Amygdala (tissue), 56 donors: ENCODE measurements around the gene ERP27.
A peak's percentile ranks its signal among the peaks of the same experiment; 100 is the strongest.

Experiments
- DNase-seq, 56 donors: peaks; one replicate each; lab custom pipeline; 2025; lab: John Stamatoyannopoulos, UW

ERP27 gene

DNA sequence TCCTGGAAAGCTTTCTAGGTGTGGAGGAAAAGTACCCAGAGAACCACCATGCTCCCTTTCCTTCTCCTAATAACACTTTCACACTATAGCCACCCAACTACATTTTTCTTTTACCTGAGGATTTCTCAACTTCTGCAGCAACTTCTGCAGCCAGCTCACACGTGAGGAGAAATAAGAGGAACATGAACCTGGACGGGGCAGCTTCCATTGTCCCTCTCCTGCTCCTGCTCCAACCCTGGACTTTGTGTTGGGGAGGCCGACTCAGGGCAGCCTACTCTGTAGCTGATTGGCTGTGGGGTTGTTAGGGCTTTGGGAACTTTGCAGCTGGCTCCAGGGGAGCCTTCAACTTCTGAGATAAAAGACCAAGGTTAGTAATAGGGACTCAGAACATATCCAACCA lies at the start of gene ERP27:
Gene ERP27 (minus strand): TSS at position 237 of the 400 bp plus-strand sequence. CDS start 29 bp downstream, at position 208.
- DNase-seq: no peak

DNA sequence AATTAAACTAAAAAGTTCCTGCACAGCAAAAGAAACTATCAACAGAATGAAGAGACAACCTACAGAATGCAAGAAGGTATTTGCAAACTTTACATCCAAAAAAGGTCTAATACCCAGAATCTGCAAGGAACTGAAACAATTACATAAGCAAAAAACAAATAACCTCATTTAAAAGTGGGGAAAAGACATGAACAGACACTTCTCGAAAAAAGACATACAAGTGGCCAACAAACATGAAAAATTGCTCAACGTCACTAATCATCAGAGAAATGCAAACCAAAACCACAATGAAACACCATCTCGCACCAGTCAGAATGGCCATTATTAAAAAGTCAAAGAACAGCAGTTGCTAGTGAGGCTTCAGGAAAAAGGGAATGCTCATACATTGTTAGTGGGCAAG lies 49.7 kb upstream of the ERP27 start:
- no peak for DNase-seq

DNA sequence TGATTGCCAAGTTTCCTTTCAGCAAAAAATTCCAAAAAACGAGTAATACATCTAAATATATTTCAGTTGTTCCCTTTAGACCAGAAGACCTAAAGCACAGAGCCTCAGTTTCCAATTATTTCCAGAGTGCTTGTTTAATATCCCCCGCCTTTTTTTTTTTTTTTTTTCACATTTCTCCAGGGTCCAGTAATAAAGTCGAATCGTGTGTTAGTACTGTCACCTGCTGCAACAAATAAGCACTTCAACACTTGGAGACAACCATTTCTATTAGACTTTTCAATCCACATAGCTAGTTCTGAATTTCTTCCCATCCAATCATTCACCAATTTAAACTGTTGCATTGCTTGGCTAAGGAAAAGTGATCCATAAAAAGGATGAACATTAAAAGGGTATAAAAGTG lies 48.1 kb upstream of the ERP27 start:
- DNase-seq: no peak

DNA sequence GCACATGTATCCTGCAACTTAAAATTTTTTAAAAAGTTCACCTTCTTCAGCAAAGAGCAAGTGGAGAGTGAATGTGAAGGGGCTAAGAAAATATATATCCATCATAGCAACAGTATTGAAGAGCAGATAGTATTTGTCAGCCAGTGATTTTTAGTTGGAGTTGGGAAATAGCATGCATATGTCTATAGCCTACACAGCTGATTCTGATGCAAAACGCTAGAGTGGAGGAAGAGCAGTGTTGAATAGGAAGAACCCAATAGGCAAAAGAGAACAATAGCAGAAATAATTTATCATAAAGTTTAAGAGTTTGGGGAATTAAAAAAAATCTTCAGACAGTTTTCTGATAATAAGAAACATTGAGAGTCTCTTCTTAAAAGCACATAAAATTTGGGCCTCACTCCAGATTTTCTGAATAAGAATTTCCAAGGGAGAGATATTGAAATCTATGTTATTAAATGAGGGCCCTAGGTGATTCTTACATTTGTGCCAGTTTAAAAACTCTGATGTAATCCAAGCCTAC lies 46.5 kb upstream of the ERP27 start:
- no peak for DNase-seq

DNA sequence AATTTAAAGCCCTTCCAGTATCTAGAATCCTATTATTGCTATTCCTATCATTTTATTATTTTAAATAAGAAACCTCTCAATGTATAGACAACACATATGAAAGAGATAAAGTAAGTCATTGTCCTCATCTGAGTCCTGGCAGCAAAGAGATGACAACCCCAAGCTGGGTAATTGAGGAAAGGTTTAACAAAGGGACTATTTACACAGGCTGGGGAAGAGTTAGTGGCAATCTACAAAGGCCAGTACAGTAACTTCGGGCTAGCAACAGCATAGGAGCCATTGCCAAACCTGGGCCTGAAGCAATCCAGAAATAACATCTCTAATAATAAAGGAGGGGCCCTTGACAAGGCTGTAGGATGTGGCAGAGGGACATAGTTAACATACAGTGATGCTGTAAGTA lies 45.7 kb upstream of the ERP27 start:
- no peak for DNase-seq

DNA sequence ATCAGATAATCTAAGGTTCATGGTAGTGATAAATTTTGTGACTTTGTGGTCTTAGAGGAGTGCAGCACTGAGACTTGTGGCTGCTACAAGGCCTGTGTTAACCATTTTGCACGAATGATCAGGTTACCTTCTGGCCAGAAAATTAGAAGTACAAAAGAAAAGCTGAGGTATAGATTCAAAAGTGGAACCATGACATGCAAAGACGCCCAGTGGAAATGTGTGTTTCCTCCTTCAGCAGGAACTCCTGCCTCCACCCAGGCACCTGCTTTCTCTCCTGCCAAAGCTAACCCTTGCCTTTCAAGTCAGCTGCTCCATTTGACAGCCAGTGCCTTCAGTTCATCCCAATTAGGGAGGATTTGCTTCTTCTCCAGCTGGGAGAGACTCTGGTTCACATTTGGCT lies 44.7 kb upstream of the ERP27 start:
- DNase-seq: no peak

DNA sequence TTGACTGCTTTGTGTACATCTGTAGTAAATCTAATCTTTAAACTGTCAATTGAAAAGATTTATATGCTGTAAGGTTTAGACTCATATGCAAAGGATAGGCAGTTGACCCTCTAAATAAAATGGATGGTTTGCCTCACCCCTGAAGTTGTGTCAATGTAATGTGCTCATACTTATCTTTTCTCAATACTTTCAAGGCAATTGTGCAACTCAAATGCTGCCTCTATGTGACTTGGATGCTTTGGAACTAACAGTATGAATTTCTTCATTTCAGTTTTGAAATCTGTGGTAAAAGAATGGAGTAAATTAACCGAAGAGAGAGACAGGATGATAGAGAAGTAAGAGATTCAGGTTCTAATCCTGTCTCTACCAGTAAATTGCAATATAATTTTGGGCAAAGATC lies 44.2 kb upstream of the ERP27 start:
- DNase-seq: no peak

DNA sequence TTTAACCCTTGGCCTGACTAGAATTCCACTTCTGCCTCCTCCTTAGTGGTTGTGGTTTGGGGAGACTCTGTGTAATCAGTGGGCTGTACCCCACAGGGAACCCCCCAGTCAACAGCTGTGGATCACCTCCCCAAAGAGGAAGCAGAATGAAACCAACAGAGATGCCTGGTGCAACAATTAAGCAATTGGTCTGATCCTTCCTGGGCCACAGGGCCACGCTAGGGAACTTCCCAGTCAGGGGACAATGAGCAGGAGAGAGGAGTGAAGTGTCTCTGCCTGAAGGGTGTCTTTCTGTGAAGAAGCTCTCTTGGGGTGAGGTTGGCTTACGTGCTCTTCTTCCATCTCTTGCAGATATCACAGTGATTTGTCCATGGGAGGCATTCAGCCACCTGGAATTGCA lies 42.7 kb upstream of the ERP27 start:
- no peak for DNase-seq

DNA sequence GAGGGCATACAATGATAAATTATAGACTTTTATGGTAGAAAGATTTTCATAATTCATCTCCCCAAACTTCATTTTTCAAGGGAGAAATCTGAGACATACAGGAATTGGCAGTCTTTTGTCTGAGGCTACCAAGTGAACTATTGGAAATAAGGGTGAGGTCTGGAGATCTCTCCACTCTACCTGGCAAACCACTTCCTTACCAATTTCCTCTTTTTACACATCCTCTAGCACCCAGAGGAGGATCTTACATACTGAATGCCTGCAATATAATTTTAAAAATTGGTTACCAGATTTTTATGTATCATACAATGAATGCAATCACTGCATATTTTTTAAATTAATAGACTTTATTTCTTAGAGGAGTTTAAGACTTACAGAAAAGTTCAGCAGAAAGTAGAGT lies 41.1 kb upstream of the ERP27 start:
- no peak for DNase-seq

DNA sequence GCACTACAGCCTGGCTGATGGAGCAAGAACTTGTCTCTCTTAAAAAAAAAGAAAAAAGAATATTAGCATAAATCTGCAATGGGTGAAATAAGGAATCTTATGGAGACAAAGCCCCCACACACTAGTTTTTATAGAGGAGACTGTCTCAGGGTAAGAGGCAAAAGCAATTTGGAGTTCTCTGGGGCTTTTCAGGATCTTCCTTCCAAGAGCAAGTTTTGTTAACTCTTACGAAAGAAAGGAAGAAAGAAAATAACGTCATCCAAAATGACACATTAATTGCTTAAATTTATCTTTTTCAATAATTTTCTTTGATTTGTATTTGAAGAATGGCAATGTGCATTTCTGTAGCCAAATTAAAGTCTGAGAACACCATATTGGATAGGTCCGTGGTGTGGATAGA lies 38.3 kb upstream of the ERP27 start:
- no peak for DNase-seq

DNA sequence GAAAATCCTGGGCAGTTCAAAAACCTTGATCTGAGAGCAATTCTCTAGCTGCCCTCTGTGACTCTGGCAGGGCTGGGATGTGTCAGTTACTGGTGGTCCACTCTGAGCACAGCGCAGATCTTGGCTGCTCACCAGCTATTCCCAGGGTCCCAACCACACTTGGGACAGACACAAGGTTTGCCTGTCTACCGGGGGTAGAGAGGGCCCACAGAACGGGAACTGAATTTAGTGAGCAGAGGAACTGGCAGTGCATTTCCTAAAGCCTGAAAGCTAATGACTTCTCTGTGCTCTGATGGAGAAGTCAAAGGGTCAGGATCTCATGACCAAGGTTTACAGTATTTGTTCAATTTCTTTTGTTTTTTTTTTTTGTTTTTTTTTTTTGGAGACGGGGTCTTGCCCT lies 37.1 kb upstream of the ERP27 start:
- no peak for DNase-seq

DNA sequence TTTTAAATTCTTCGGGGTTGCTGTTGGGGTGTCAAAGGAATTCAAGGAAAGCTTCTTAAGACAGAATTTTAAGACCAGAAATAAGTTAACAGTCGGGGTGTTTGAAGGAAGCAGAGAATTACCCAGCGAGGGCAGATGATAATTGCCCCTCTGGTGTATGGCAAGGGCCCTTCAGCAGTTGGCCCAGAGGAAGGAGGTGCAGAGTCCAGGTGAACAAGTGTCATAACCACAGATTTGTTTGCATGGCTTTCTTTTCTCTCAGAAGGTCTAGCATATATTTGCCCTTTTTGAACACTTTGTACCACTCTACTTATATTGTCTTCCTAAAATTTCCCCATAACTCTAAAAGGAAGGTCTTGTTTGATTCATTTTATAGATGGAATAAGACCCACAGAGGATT lies 36.3 kb upstream of the ERP27 start:
- DNase-seq: no peak

DNA sequence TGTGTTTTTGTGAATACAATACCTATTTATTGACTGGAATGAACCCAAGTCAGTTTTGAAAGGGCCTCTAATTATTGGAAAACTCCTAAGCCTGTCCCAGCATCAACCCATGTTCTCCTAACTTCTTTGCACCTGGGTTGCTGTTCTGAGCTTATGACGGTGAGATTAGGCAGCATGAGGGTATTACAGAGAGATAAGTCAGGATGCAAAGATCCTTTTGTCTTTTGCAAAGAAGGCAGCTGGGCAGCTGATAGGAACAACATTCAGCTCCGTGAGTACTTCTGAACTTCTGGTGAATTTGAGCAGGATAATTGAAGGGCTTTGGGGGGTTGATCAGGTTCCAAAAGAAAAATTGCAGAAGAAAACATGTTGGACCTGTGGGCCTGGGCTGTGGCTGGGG lies 34.5 kb upstream of the ERP27 start, which contains the start of gene PDE6H:
Gene PDE6H (plus strand): TSS at position 227 of the 400 bp plus-strand sequence. CDS start 4,971 bp downstream, outside the sequence.
- no peak for DNase-seq

DNA sequence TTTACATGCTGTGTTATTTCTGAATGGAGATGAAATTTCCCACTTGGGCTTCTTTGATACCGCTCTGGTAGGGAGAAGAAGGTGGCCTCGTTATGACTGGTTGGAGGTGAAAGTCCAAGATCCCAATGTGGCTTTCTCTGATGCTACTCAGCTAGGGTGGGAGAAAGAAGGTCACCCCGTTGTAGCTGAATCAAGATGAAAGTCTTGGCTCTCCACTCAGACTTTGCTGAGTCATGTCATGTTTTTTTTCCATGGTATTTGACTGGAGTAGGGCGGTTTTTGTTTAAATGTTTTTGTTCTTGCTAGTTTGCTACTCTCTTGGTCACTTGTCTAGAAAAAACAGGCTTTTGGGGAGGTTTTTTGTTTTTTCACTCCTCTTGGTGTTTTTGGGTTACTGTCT lies 32.1 kb upstream of the ERP27 start:
- no peak for DNase-seq

DNA sequence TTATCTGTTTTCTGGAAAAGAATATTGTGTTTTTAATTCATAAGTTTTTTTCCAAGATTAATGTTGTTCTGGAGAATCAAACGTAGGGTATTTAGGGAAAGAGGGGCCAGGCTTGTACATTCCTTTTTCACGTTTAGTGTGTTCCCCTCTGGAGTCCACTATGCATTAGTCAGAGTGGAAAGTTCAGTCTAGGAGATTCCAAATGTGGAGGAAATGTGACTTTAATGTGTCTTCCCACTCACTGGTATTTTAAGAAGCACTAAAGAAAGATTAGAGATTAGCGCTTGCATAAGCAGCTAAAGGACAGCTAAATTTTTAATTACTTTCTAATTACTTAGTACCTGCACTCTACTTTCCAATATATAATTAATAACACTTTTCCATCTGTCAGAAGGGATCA lies 30.1 kb upstream of the ERP27 start:
- DNase-seq: no peak

DNA sequence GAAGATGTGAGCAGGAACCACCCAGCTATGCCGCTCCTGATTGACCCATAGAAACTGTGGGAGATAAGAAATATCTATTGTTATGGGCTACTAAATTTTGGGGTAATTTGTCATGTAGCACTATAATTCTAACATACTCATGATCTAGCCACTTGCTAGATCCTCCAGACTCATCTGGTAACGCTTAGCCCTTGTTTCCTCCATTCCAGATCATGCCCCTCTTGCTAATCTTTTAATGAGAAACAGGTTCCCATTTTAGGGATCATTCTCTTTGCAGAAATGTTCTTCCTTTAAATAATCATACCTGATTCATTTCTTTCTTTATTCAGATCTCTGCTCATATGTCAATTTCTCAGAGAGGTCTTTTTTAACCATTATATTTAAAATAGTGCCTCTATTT lies 26.9 kb upstream of the ERP27 start:
- DNase-seq: no peak

DNA sequence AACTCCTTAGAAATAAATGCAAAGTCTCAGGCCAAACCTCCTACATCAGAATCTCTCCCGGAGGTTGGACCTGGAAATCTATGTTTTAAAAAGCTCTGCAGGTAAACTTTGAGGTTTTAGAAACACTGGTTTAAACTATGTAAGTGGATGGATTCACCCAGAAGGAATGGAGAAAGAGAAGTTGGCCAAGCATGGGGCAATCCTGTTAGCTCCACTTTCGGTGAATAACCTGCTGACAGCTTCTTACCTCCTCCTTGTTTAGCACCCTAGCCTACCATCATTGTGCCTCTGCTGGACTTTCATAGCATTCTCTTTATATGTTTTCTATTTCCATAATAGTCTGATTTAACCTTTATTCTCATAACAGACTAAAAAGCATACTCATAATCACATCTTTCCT lies 26.1 kb upstream of the ERP27 start:
- no peak for DNase-seq

DNA sequence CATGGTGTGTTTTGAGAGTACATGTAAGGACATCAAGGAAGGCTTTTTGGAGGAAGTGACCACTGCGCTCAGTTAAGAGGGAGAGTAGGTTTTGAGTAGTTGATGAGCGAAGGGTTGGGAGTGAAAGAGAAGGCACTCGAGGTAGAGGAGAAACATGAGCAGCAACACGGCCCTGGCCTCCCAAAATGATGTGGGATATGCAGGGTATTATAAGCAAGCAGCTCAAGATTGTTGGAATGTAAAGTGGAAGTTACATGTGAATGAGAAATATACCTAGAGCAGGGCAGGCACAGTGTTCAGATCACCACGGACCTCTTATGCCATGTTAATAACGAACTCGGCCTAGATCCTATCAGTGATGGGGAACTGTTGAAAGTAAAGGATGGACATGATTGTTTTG lies 25.2 kb upstream of the ERP27 start:
- no peak for DNase-seq

DNA sequence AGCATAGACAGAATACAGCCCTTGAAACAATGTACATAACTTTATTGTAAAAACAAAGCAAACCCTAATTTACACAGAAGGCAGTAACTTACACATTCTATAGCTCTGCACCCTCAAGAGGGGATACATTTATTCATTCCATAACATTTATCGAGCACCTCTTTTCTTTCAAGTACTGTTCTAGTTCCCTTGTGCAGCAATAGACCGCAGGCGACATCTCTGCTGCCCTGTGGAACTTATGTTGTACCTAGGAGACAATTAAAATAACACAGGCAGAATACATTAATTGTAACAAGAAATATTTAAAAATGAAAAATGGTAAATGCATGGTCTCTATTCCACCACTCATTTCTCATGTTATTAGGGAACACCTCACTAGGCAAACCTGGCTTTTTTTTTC lies 24.5 kb upstream of the ERP27 start:
- no peak for DNase-seq

DNA sequence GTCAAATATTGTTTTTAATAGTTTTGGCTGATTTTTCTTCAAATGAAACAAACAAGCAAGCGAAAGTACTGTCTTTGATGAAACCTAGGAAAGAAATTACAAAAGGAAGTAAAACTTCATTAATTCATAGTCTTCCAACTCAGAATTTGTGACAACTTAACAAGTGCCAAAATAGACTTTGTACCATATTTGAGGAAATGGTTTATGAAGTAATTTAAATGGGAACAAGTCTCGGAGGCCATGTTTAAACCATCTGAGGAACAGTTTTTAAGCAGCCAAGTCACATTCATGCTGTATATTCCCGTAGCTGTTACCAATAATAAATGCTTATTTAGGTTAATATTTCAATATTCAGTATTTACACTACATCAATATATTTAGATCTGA lies 23.8 kb upstream of the ERP27 start:
- no peak for DNase-seq

DNA sequence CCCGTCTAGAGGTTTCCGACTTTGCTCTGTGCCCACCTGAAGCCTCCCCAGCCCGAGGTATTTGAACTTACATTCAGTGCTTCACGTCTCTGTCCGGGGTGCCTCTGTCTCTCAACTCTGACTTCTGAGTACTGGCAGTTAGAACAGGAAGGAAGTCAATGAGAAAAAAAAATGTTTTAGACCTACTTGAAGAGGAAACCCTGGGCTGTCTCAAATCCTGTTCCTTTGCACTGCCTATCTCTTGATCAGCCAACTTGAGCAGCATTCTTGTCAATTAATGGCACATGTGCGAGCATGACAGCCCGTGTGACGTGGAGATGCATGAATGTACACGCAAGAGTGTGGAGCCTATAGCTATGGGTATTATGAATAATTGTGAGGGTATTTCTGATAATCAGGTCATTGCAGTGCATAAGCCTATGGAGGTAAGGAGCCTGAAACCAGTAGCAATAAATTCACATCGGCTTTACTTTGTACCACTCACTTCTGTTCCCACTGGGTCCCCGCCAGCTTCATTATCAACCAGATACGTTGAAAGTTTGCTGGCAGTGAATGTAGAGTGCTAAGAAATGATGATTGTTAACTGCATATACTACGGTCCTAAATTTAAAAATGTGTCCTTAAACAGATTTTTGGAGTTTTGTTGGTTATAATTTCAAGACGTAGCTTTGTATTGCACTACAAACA lies 23.3 kb upstream of the ERP27 start, which contains the start of gene ARHGDIB:
Gene ARHGDIB (minus strand): TSS at position 136 of the 687 bp plus-strand sequence. CDS start 10,889 bp downstream, outside the sequence.
- DNase-seq: peak in 1 of 56 donors; percentile 4
